Vagina (tissue), 2 donors: Measurements from ENCODE around the gene TGFB2.

Experiments
- CTCF ChIP-seq, 3 experiments: fragments of 450-650 bp in 2 of 3; fragments of 200-600 bp in 1 of 3; sonication (generic) in 1 of 3; IDR thresholded peaks; one replicate each; pipeline ENCODE4 v1.5.1; 2017 to 2019; ENCODE audit warnings: antibody characterized with exemption in 3 of 3, mild to moderate bottlenecking in 2 of 3, moderate library complexity in 2 of 3
- POLR2A ChIP-seq, 2 donors: fragments of 450-650 bp; IDR thresholded peaks; one replicate each; pipeline ENCODE4 v1.6.1; 2017; ENCODE audit warnings: antibody characterized with exemption in 2 of 2, mild to moderate bottlenecking in 2 of 2, moderate library complexity in 2 of 2
- POLR2AphosphoS5 ChIP-seq, 2 donors: sonication (generic); formaldehyde crosslinking; IDR thresholded peaks; one replicate each; pipeline ENCODE4 v1.9.0; 2017; ENCODE audit warnings: antibody characterized with exemption in 2 of 2, mild to moderate bottlenecking in 2 of 2, low read depth in 1 of 2; ENCODE audit not compliant: insufficient read depth in 1 of 2

GRCh38 chr1:218400624-218401023 lies 55.5 kb downstream of the TGFB2 start:
- TF ChIP-seq CTCF (IDR thresholded peaks at IDR 0.05) (no peak), POLR2AphosphoS5 (IDR thresholded peaks at IDR 0.05; ENCODE audit: insufficient read depth in 1 of 2, low read depth in 1 of 2) (no peak), POLR2A (IDR thresholded peaks at IDR 0.05) (no peak)
